Measurements from ENCODE around the gene DEFB112.

DEFB112 gene

DNA sequence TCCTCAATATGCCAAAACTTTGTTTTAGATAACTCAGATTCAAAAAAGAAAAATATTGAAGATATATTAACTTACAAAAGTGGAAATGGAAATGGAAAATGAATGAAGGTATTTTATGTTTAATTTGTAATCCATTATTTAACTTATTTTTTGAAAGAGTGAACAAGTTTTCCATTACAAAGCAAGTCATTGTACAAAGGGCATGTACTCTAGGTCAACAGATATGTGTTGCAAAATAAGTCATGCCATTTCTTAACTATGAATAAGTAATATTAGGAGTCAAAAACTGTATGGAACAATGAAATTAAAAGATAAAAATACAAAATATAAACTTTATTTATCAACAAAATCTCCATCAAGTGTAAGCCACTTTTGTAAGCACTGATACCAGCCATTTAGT, 54.5 kb downstream of the DEFB112 start:
- Histone ChIP-seq H3K9ac (ENCODE audit: low read depth, low read length) (no peak overlapping the region), H3K27me3 (ENCODE audit: control insufficient read depth, insufficient read depth, low read length) (no peaks in the 10 kb centered on the region), H3K36me3 (ENCODE audit: control insufficient read depth, insufficient read depth, low read length) (no peaks in the 10 kb centered on the region), H3K4me1 (ENCODE audit: control insufficient read depth, insufficient read depth, low read length) (no peaks in the 10 kb centered on the region), H3K27ac (ENCODE audit: low read depth, low read length) (no peak overlapping the region), H3K4me3 (ENCODE audit: low read depth, low read length) (no peak overlapping the region), H3K9me3 (ENCODE audit: control insufficient read depth, insufficient read depth, low read length) (no peaks in the 10 kb centered on the region)
